ENCODE data around the gene MAST4.

MAST4 gene

GRCh38 chr5:66808663-66809062 is 212.5 kb downstream of the MAST4 start:
- no peak overlapping the region for H3K4me3 ChIP-seq (ENCODE audit: low read depth, low read length)
- no peak for DNase-seq (ENCODE audit: low read depth)
- no peak for TF ChIP-seq CTCF (conservative IDR thresholded peaks at IDR 0.05; ENCODE audit: low read depth, low read length)

GRCh38 chr5:66810151-66810550 is 214.0 kb downstream of the MAST4 start:
- no peak for DNase-seq (ENCODE audit: low read depth)
- no peak for TF ChIP-seq CTCF (conservative IDR thresholded peaks at IDR 0.05; ENCODE audit: low read depth, low read length)
- H3K4me3 ChIP-seq (ENCODE audit: low read depth, low read length), result no peak overlapping the region

DNA sequence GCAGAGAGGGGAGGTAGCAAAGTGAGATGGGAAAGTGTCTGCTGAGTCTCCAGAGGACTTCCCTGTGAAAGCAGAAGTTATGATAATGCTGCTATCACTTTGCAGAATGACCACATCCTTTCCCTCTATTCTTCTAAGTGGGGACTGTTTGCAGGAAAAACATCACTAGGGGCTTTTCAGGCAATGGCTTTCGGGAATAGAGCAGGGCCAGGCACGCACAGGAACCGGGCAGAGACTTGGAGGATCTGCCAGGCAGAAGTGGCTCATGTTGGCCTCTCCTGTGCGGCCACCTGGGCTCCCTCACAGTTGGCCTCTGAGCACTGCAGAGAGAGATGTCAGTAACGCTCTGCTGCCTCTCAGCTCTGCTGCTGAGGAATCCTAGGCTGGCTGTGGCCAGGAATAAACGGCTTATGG is 214.7 kb downstream of the MAST4 start:
- H3K4me3 ChIP-seq (ENCODE audit: low read depth, low read length), result no peak overlapping the region
- DNase-seq (ENCODE audit: low read depth), result no peak
- TF ChIP-seq CTCF (conservative IDR thresholded peaks at IDR 0.05; ENCODE audit: low read depth, low read length), result no peak

- TF ChIP-seq CTCF (conservative IDR thresholded peaks at IDR 0.05; ENCODE audit: low read depth, low read length), result no peak
- H3K4me3 ChIP-seq (ENCODE audit: low read depth, low read length), result no peak overlapping the region
- no peak for DNase-seq (ENCODE audit: low read depth)
Observed at GRCh38 chr5:66812291-66812690, 216.1 kb downstream of the MAST4 start.

GRCh38 chr5:66813306-66813705 is 217.1 kb downstream of the MAST4 start:
- no peak for TF ChIP-seq CTCF (conservative IDR thresholded peaks at IDR 0.05; ENCODE audit: low read depth, low read length)
- no peak overlapping the region for H3K4me3 ChIP-seq (ENCODE audit: low read depth, low read length)

DNA sequence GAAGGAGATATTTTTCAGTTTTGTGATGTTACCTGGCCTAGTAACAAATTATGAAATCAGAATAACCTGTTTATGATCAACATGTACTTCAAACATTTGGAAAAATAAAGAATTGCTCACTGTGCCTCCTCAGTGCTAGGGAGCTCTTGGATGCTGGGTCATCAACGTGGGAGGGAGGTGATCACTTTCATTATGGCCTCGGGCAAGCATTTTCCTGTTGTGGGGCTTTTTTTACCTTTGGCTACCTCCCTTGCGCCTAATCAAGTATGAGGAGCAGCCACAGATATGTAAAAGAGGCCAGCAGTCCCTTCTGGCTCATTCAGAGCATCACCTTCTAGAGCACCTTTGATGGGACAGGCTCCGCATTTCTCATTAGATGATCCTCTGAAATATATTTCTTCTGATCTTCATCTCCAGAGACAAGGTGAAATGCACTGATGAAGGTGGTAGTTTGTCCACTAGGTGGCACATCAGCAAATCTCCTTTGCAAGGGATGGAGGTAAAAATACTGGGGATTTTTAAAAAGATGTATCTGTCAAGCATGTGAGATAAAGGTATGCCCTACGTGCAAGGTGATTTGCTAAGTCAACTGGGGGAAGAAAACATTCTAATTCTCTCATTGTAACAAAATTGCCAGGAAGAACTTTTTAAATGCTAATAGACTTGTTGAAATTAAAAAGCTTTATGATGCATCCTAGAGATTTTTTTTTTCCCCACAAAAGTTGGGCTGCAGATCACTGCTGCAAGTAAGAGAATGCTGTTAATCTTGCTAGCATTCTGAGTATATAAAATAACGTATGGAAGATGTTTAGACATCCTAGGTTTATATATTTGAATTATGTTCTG is 218.2 kb downstream of the MAST4 start:
- no peak overlapping the region for H3K4me3 ChIP-seq (ENCODE audit: low read depth, low read length)
- DNase-seq (ENCODE audit: low read depth), result peak; percentile 82
- peak; percentile 82 for TF ChIP-seq CTCF (conservative IDR thresholded peaks at IDR 0.05; ENCODE audit: low read depth, low read length)

More at GRCh38 chr5:66813306-66813705, 217.1 kb downstream of the MAST4 start:
- no peak for DNase-seq (ENCODE audit: low read depth)

All from choroid plexus epithelial cell (primary cell).